ENCODE measurements around the gene ZIM2.

- TF ChIP-seq ISL1 (CRISPR knock-in tag; IDR thresholded peaks at IDR 0.05) = no peak
- no peak for TF ChIP-seq ZNF8 (CRISPR knock-in tag; IDR thresholded peaks at IDR 0.05)
- no peak for TF ChIP-seq ZFP3 (CRISPR knock-in tag; IDR thresholded peaks at IDR 0.05)
- TF ChIP-seq TSHZ2 (CRISPR knock-in tag; IDR thresholded peaks at IDR 0.05) = no peak
- no peak for TF ChIP-seq RARB (CRISPR knock-in tag; IDR thresholded peaks at IDR 0.05)
- TF ChIP-seq, protein P1, sequence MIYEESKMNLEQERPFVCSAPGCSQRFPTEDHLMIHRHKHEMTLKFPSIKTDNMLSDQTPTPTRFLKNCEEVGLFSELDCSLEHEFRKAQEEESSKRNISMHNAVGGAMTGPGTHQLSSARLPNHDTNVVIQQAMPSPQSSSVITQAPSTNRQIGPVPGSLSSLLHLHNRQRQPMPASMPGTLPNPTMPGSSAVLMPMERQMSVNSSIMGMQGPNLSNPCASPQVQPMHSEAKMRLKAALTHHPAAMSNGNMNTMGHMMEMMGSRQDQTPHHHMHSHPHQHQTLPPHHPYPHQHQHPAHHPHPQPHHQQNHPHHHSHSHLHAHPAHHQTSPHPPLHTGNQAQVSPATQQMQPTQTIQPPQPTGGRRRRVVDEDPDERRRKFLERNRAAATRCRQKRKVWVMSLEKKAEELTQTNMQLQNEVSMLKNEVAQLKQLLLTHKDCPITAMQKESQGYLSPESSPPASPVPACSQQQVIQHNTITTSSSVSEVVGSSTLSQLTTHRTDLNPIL (CRISPR knock-in tag; IDR thresholded peaks at IDR 0.05; ENCODE audit: low read depth) = no peak
Observed at GRCh38 chr19:56740501-56740900, 100.0 kb downstream of the ZIM2 start.
